Stimulated activated CD4-positive, alpha-beta T cell treated with anti-CD3 and anti-CD28 coated beads, Interleukin-4, amount 100 ng/mL, for 1 hour (primary cell): ENCODE results near the gene TEKTIP1.
"Not testable (repeated sequence)": the region's sequence is repeated elsewhere in the genome, so short reads cannot be mapped to it uniquely, and the experiment has no call there.

Experiments used
- DNase-seq: peaks from one replicate; pipeline ENCODE4 v3.0.0-alpha.2; 2020

Gene TEKTIP1

GRCh38 chr19:3563709-3564524 is 24.9 kb downstream of the TEKTIP1 start:
- no peak for DNase-seq

- no peak for DNase-seq
Measured at GRCh38 chr19:3565139-3565538, 26.2 kb downstream of the TEKTIP1 start.

- DNase-seq, result not testable (repeated sequence)
Measured at GRCh38 chr19:3570042-3570441, 31.1 kb downstream of the TEKTIP1 start.

GRCh38 chr19:3570606-3571011 is 31.6 kb downstream of the TEKTIP1 start:
- no peak for DNase-seq

- peak; percentile 99 for DNase-seq
Measured at GRCh38 chr19:3572132-3572854, 33.3 kb downstream of the TEKTIP1 start.

GRCh38 chr19:3572855-3573161 is 33.8 kb downstream of the TEKTIP1 start, which contains the start of gene HMG20B:
Gene HMG20B (plus strand): TSS chr19:3572944. CDS start chr19:3573310, 366 bp downstream.
- no peak for DNase-seq

GRCh38 chr19:3573162-3573857 is 34.3 kb downstream of the TEKTIP1 start:
- no peak for DNase-seq

- DNase-seq, result peak; percentile 82
Measured at GRCh38 chr19:3573858-3574637, 35.1 kb downstream of the TEKTIP1 start.

GRCh38 chr19:3575260-3575741 is 36.3 kb downstream of the TEKTIP1 start:
- DNase-seq, result no peak

GRCh38 chr19:3575949-3576673 is 37.1 kb downstream of the TEKTIP1 start:
- no peak for DNase-seq

GRCh38 chr19:3576696-3577443 is 37.9 kb downstream of the TEKTIP1 start:
- no peak for DNase-seq

GRCh38 chr19:3577723-3578344 is 38.9 kb downstream of the TEKTIP1 start:
- DNase-seq, result no peak

GRCh38 chr19:3578390-3578789 is 39.4 kb downstream of the TEKTIP1 start:
- DNase-seq, result no peak

- DNase-seq, result no peak
Measured at GRCh38 chr19:3580156-3580934, 41.4 kb downstream of the TEKTIP1 start.

- not testable (repeated sequence) for DNase-seq
Measured at GRCh38 chr19:3581792-3582191, 42.8 kb downstream of the TEKTIP1 start.

GRCh38 chr19:3584036-3584802 is 45.2 kb downstream of the TEKTIP1 start:
- not testable (repeated sequence) for DNase-seq

- no peak for DNase-seq
Measured at GRCh38 chr19:3585301-3586126, 46.5 kb downstream of the TEKTIP1 start, which contains the start of gene GIPC3. Gene GIPC3 (plus strand): TSS chr19:3585478. CDS start chr19:3585598, 120 bp downstream.

- DNase-seq, result peak; percentile 56
Measured at GRCh38 chr19:3586127-3586626, 47.2 kb downstream of the TEKTIP1 start.
